Chondrocyte (in vitro differentiated cells): ENCODE measurements around the gene ZBTB8OS. TPM values are rescaled to one million over a fixed set of nuclear protein-coding genes. Genes with fewer than 3 reads are reported as not detected.
"Not testable (repeated sequence)": the region's sequence is repeated elsewhere in the genome, so short reads cannot be mapped to it uniquely, and the experiment has no call there.

Experiments used
- DNase-seq: peaks from one replicate; pipeline ENCODE4 v3.0.0; 2021; ENCODE audit warnings: mixed read lengths, low spot score
- H3K27ac Mint-ChIP-seq: one replicate; pipeline ENCODE4 v1.8.0; 2021; ENCODE audit warnings: mild to moderate bottlenecking, moderate library complexity, mixed read lengths; ENCODE audit not compliant: unreplicated experiment
- H3K27me3 Mint-ChIP-seq: 2 replicates; pipeline ENCODE4 v1.8.0; 2021; ENCODE audit warnings: low read depth, mixed read lengths
- H3K36me3 Mint-ChIP-seq: 2 replicates; pipeline ENCODE4 v1.8.0; 2021; ENCODE audit warnings: low read depth, mixed read lengths
- H3K4me1 Mint-ChIP-seq: 2 replicates; pipeline ENCODE4 v1.8.0; 2021; ENCODE audit warnings: low read depth, mild to moderate bottlenecking, mixed read lengths
- H3K4me3 Mint-ChIP-seq: one replicate; pipeline ENCODE4 v1.8.0; 2021; ENCODE audit warnings: mild to moderate bottlenecking, moderate library complexity, mixed read lengths; ENCODE audit not compliant: unreplicated experiment
- H3K9me3 Mint-ChIP-seq: 2 replicates; pipeline ENCODE4 v1.8.0; 2021; ENCODE audit warnings: low read depth, mixed read lengths
- long read RNA-seq: library from polyadenylated mRNA; stranded (forward); transcript quantifications from one replicate; pipeline ENCODE4 v2.0.0, GENCODE V29; 2021
- total RNA-seq: library from RNA; stranded (reverse); gene quantifications from 3 replicates; pipeline ENCODE4 v1.2.1, GENCODE V29; 2021
- TF ChIP-seq, protein P1 (sequence below): fragments of 200-600 bp; sonication (generic); IDR thresholded peaks from 2 replicates; pipeline ENCODE4 v1.5.0; 2021; ENCODE audit warnings: antibody characterized with exemption, mild to moderate bottlenecking, moderate library complexity

Gene ZBTB8OS
- 30.0 to 41.1 TPM (median 36.7 TPM) in 3 replicates for total RNA-seq
- long read RNA-seq, transcript ZBTB8OS-208 (7 exons, 1,601 nt) = major isoform, 6 of 75 reads
- long read RNA-seq, partial matches to known transcripts = 27 of 75 reads
- long read RNA-seq, other reads (novel, unspliced or antisense) = 35 of 75 reads

DNA sequence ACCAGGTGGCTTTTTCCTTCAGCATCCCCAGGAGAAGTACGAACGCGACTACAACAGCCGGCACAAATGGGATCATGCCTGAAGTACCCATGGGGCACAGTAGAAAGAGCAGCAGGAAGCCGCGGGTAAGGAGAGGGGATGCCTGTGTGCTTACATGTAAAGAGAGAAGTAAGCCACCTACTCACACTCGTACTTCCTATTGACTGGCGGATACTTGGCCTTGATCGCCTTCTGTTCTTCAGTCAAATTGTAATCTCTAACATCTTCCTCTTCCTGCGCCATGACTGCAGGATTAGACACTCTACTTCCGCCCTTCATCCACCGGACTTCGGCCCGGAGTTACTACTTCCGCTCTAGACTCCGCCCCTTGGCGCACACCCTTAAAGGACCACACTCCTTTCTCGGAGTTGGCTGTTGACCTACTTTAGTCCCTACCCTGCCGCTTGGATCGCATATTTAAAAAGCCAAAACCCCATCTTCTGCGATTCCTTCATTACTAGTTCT lies at the start of gene ZBTB8OS:
Gene ZBTB8OS, minus strand, starts transcription at position 303 of the 504 bp plus-strand sequence. Its CDS starts 21 bp downstream, at position 282.
- peak; percentile 93 for DNase-seq
- H3K36me3 Mint-ChIP-seq = peaks cover 4% of the 10 kb centered on the region
- peak within 1 kb of the TSS; percentile 99 for H3K27ac Mint-ChIP-seq
- H3K27me3 Mint-ChIP-seq = no peaks in the 10 kb centered on the region
- TF ChIP-seq, protein P1, sequence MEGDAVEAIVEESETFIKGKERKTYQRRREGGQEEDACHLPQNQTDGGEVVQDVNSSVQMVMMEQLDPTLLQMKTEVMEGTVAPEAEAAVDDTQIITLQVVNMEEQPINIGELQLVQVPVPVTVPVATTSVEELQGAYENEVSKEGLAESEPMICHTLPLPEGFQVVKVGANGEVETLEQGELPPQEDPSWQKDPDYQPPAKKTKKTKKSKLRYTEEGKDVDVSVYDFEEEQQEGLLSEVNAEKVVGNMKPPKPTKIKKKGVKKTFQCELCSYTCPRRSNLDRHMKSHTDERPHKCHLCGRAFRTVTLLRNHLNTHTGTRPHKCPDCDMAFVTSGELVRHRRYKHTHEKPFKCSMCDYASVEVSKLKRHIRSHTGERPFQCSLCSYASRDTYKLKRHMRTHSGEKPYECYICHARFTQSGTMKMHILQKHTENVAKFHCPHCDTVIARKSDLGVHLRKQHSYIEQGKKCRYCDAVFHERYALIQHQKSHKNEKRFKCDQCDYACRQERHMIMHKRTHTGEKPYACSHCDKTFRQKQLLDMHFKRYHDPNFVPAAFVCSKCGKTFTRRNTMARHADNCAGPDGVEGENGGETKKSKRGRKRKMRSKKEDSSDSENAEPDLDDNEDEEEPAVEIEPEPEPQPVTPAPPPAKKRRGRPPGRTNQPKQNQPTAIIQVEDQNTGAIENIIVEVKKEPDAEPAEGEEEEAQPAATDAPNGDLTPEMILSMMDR = no peak
- H3K4me1 Mint-ChIP-seq = peaks cover 44% of the 10 kb centered on the region
- no peaks in the 10 kb centered on the region for H3K9me3 Mint-ChIP-seq
- H3K4me3 Mint-ChIP-seq = peak within 1 kb of the TSS; percentile 92

DNA sequence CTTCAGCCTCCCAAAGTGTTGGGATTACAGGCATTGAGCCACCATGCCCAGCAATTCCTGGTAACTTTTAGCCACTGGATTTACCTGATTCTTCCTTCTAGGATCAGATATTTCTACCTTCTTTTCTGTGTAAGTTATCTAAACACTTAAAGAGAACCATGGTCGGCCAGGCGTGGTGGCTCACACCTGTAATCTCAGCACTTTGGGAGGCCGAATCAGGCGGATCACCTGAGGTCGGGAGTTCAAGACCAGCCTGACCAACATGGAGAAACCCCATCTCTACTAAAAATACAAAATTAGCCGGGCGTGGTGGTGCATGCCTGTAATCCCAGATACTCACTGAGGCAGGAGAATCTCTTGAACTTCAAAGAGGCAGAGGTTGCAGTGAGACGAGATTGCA lies 46.6 kb upstream of the ZBTB8OS start:
- H3K27ac Mint-ChIP-seq, H3K27me3 Mint-ChIP-seq, H3K9me3 Mint-ChIP-seq, H3K4me3 Mint-ChIP-seq: not testable (repeated sequence)
- Mint-ChIP-seq H3K36me3 (peaks cover 25% of the 10 kb centered on the region), H3K4me1 (peaks cover 58% of the 10 kb centered on the region)
- DNase-seq = peak; percentile 44

DNA sequence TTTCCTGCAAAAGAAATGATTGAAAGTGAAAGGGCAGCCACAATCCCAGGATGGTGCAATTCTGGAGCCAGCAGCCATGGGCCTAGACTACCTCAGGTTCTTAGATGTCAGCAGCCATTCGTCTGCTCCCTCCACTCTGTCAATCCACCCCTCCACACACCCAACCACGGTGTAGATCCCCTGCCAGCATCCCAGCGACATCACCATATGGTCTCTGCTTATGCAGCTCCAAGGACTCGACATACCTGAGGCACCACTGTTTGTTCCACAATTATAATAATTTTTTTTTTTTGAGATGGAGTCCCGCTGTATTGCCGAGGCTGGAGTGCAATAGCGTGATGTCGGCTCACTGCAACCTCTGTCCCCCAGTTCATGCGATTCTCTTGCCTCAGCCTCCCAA lies 45.7 kb upstream of the ZBTB8OS start:
- Mint-ChIP-seq H3K9me3 (peaks cover 2% of the 10 kb centered on the region), H3K27me3 (no peaks in the 10 kb centered on the region), H3K27ac (no peak overlapping the region), H3K4me1 (peaks cover 48% of the 10 kb centered on the region), H3K4me3 (no peak overlapping the region), H3K36me3 (peaks cover 29% of the 10 kb centered on the region)
- TF ChIP-seq, protein P1 = no peak
- DNase-seq = peak; percentile 36

DNA sequence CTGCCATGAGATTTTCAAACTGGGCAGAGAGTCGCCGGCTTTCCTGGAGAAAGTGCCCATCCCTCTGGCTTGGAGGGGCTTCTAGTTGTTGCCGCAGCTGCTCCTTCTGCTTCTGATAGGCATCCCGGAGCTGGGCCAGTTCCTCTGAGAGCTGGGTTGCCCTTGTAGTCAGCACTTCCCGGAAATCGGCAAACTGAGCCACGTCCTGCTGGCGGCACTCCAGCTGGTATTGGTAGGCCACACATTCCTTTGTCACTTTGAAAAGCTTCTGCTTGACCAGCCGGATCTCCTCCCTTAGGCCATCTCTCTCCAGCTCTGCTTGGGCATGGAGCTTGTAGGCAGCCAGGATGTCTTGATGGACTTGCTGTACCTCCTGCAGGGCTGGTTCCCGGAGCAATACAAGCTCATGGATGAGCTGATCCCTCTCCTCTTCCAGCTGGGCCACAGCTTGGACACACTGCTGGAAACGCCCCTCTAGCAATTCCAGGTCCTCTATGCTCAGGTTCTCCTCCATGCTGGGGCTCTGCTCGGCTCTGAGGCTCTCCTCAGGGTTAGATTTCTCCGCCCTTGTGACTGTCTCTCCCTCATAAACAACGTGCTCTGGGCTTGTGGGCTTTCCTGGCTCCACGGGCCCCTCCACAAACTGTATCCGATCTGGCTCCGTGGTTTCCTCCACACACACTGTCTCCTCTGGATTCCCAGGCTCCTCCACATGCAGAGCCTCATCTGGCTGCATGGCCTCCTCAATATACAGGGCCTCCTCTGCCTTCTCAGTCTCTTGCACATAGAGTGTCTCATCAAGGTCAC lies 45.0 kb upstream of the ZBTB8OS start:
- peaks cover 41% of the 10 kb centered on the region for H3K4me1 Mint-ChIP-seq
- H3K27ac Mint-ChIP-seq = peak overlapping the region; percentile 71
- no peak overlapping the region for H3K4me3 Mint-ChIP-seq
- no peaks in the 10 kb centered on the region for H3K27me3 Mint-ChIP-seq
- TF ChIP-seq, protein P1 = no peak
- peaks cover 29% of the 10 kb centered on the region for H3K36me3 Mint-ChIP-seq
- DNase-seq = peak; percentile 74
- peaks cover 2% of the 10 kb centered on the region for H3K9me3 Mint-ChIP-seq

DNA sequence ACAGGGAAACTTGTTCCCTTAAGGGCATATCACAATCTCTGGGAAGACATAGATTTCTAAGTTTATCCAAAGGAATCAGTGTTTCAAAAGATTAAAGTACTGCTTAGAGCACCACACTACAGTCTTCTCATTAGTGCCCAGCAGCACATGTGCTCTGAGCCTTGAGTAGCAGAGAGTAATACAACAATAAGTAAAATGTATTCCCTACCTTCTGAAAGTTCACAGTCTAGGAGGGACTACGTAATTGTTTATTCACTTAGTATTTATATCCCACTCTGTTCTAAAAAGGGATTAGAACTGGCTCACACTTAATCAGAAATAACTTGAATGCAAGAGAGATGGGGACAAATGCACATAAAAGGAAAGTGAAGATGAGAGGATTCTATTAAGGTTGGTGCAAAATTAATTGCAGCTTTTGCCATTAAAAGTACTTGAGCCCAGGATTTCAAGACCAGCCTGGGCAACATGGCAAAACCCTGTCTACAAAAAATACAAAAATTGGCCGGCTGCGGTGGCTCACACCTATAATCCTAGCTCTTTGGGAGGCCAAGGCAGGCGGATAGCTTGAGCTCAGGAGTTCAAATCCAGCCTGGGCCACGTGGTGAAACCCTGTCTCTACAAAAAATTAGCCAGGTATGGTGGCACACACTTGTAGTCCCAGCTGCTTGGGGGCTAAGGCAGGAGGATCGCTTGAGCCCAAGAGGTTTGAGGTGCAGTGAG lies 43.3 kb upstream of the ZBTB8OS start:
- peaks cover 28% of the 10 kb centered on the region for H3K4me1 Mint-ChIP-seq
- no peak for DNase-seq
- H3K9me3 Mint-ChIP-seq = peaks cover 2% of the 10 kb centered on the region
- peak overlapping the region; percentile 27 for H3K27ac Mint-ChIP-seq
- H3K4me3 Mint-ChIP-seq = no peak overlapping the region
- TF ChIP-seq, protein P1 = no peak
- H3K27me3 Mint-ChIP-seq = no peaks in the 10 kb centered on the region
- peaks cover 28% of the 10 kb centered on the region for H3K36me3 Mint-ChIP-seq
